Measurements from ENCODE around the gene TUBA4A. TPM values are rescaled to one million over a fixed set of nuclear protein-coding genes. Genes with fewer than 3 reads are reported as not detected.

Gene TUBA4A
- total RNA-seq, 1 donor from 2014 or later: 29.0 TPM

Other genes starting within 250 kb of the TUBA4A start
- 0.05 TPM for gene CFAP65, start 212.4 kb downstream of the TUBA4A start, total RNA-seq
- gene IHH, start 193.0 kb downstream of the TUBA4A start, total RNA-seq: 4.9 TPM
- 7.8 TPM for gene NHEJ1, start 93.1 kb downstream of the TUBA4A start, total RNA-seq
- 2.8 TPM for gene SLC23A3, start 83.9 kb downstream of the TUBA4A start, total RNA-seq
- 31.2 TPM for gene CNPPD1, start 77.0 kb downstream of the TUBA4A start, total RNA-seq
- gene RETREG2, start 75.6 kb downstream of the TUBA4A start, total RNA-seq: 54.8 TPM
- 28.6 TPM for gene ZFAND2B, start 47.1 kb downstream of the TUBA4A start, total RNA-seq
- 53.5 TPM for gene ABCB6, start 35.0 kb downstream of the TUBA4A start, total RNA-seq
- gene ATG9A, start 24.3 kb downstream of the TUBA4A start, total RNA-seq: 45.8 TPM
- 22.1 TPM for gene ANKZF1, start 24.1 kb downstream of the TUBA4A start, total RNA-seq
- gene GLB1L, start 8.5 kb downstream of the TUBA4A start, total RNA-seq: 3.1 TPM
- gene STK16, start 8.4 kb downstream of the TUBA4A start, total RNA-seq: 24.4 TPM
- not detected for gene TUBA4B, start 675 bp downstream of the TUBA4A start, total RNA-seq
- gene DNAJB2, start 25.4 kb upstream of the TUBA4A start, total RNA-seq: 40.9 TPM
- gene PTPRN, start 55.5 kb upstream of the TUBA4A start, total RNA-seq: not detected
- gene RESP18, start 78.8 kb upstream of the TUBA4A start, total RNA-seq: not detected
- 37.4 TPM for gene DNPEP, start 134.0 kb upstream of the TUBA4A start, total RNA-seq
- 1.8 TPM for gene DES, start 164.5 kb upstream of the TUBA4A start, total RNA-seq
- 1.5 TPM for gene SPEG, start 180.9 kb upstream of the TUBA4A start, total RNA-seq
- 43.4 TPM for gene GMPPA, start 245.0 kb upstream of the TUBA4A start, total RNA-seq

Measured in left lobe of liver (tissue), 1 donor.